HepG2 (cell line): Measurements from ENCODE around the gene EIF4G3. TPM values are rescaled to one million over a fixed set of nuclear protein-coding genes. Genes with fewer than 3 reads are reported as not detected.
"Not testable (repeated sequence)": the region's sequence is repeated elsewhere in the genome, so short reads cannot be mapped to it uniquely, and the experiment has no call there.

Source experiments
- ATAC-seq: fragments of 200-7000 bp; cut with Tn5 transposase; 3 replicates; pipeline ENCODE4 v1.9.1; 2020; ENCODE audit warnings: mild to moderate bottlenecking, moderate library complexity
- BruUV-seq: library from RNA; stranded (reverse); fragments of 400-500 nt; replicated peaks from 2 replicates; lab custom pipeline; 2021; lab: Mats Ljungman, UMichigan
- CTCF ChIA-PET: fragments of 300-600 bp; formaldehyde crosslinking; extraction: SDS; loops from one replicate; lab custom pipeline; 2021; ENCODE audit warnings: low total read pairs, inconsistent platforms, low intra/inter-chr PET ratio; lab: Yijun Ruan, JAX
- POLR2A ChIA-PET: fragments of 350-600 bp; sonication (Branson Sonifier 250); formaldehyde crosslinking; loops from one replicate; lab custom pipeline; 2020; ENCODE audit warnings: antibody characterized with exemption, inconsistent platforms; lab: Yijun Ruan, JAX
- DNase-seq: peaks from one replicate; pipeline ENCODE4 v3.0.0-alpha.2; 2015; ENCODE audit warnings: low spot score
- FAIRE-seq: peaks from 3 replicates; lab custom pipeline; 2011; peaks lifted over from hg19 to GRCh38; lab: Jason Lieb, UNC
- H2AFZ ChIP-seq: one replicate; pipeline ENCODE4 v1.6.1; 2011; ENCODE audit warnings: low read length, inconsistent platforms
- H3K27ac ChIP-seq: fragments of 300-600 bp; 3 replicates; pipeline ENCODE4 v1.8.0; 2011; ENCODE audit warnings: mixed run types, mild to moderate bottlenecking, mixed read lengths, low read length, inconsistent platforms; ENCODE audit not compliant: insufficient read depth; ENCODE audit errors: extremely low read length
- H3K27me3 ChIP-seq, 2 experiments: fragments of 200-600 bp in 1 of 2; 2 replicates in 1 of 2; 3 replicates in 1 of 2; pipeline versions ENCODE4 v1.6.0 to v1.8.0; 2011; ENCODE audit warnings: low read length in 2 of 2, mild to moderate bottlenecking in 2 of 2, moderate library complexity in 2 of 2, inconsistent platforms in 1 of 2; ENCODE audit not compliant: insufficient read depth in 2 of 2, control insufficient read depth in 1 of 2
- H3K36me3 ChIP-seq, 2 experiments: fragments of 200-600 bp in 1 of 2; replicated peaks in 1 of 2; 2 replicates in 1 of 2; 3 replicates in 1 of 2; pipeline versions ENCODE4 v1.5.1 to v1.8.0; 2011; ENCODE audit warnings: low read length in 2 of 2, inconsistent platforms in 1 of 2; ENCODE audit not compliant: insufficient read depth in 2 of 2, control insufficient read depth in 1 of 2
- H3K4me1 ChIP-seq: 2 replicates; pipeline ENCODE4 v1.5.1; 2012; ENCODE audit warnings: low read length, inconsistent platforms; ENCODE audit not compliant: insufficient read depth
- H3K4me2 ChIP-seq: 2 replicates; pipeline ENCODE4 v1.6.0; 2011; ENCODE audit warnings: low read depth, low read length, inconsistent platforms
- H3K4me3 ChIP-seq, 3 experiments: fragments of 200-600 bp in 1 of 3; sonication (generic), shearing (Covaris generic) in 1 of 3; replicated peaks in 1 of 3; 2 replicates each; pipeline ENCODE4 v1.5.1; 2011 to 2016; ENCODE audit warnings: low read length in 3 of 3, inconsistent platforms in 2 of 3, low read depth in 2 of 3, mild to moderate bottlenecking in 2 of 3, control low read depth in 1 of 3, mixed read lengths in 1 of 3; ENCODE audit not compliant: insufficient read depth in 1 of 3
- H3K79me2 ChIP-seq: one replicate; pipeline ENCODE4 v1.6.1; 2011; ENCODE audit warnings: low read length, inconsistent platforms; ENCODE audit not compliant: insufficient read depth
- H3K9ac ChIP-seq: 2 replicates; pipeline ENCODE4 v1.6.0; 2011; ENCODE audit warnings: mild to moderate bottlenecking, low read depth, low read length, inconsistent platforms; ENCODE audit not compliant: insufficient read depth
- H3K9me3 ChIP-seq: 2 replicates; pipeline ENCODE4 v1.5.1; 2012; ENCODE audit warnings: mild to moderate bottlenecking, low read length
- H4K20me1 ChIP-seq: 2 replicates; pipeline ENCODE4 v1.6.0; 2011; ENCODE audit warnings: inconsistent platforms, mild to moderate bottlenecking, low read length, moderate library complexity; ENCODE audit not compliant: insufficient read depth
- FOSL2 ChIP-seq: sonication (generic); formaldehyde crosslinking; IDR thresholded peaks from 2 replicates; pipeline ENCODE4 v1.4.0; 2020; ENCODE audit warnings: missing genetic modification reagents
- WGBS: methylation state at CpG from one replicate; pipeline ENCODE4 v1.1.6; 2017; ENCODE audit warnings: low lambda C conversion rate; 5-methylcytosine and 5-hydroxymethylcytosine counted together
- in situ Hi-C: cut with HindIII; loops from 2 replicates; pipeline ENCODE4 v1.10.0; 2017; ENCODE audit warnings: low pct_unique_long_range_greater_than_20kb; ENCODE audit not compliant: extremely low pct_ligation_motif_present
- intact Hi-C: fragments of 100-400 bp; cut with micrococcal nuclease; formaldehyde crosslinking; loops from one replicate; pipeline ENCODE4 v1.10.0; 2022; ENCODE audit not compliant: unreplicated experiment
- polyA plus RNA-seq, 8 experiments: library from polyadenylated mRNA; depleted of rRNA in 3 of 8; stranded (reverse) in 7 of 8; unstranded in 1 of 8; fragments of >200 nt; fragmentation: Illumina TruSeq in 4 of 8; extraction: Trizol in 4 of 8; gene quantifications; 2 replicates each; pipeline versions ENCODE4 v1.2.1 to v1.2.3, GENCODE V29; 2011 to 2016; ENCODE audit warnings: low read depth in 4 of 8, missing spikeins in 1 of 8, mixed read lengths in 1 of 8; ENCODE audit not compliant: insufficient read depth in 1 of 8
- total RNA-seq, 5 experiments: library from RNA; depleted of rRNA; stranded (reverse); fragments of >200 nt; fragmentation: Illumina TruSeq; extraction: Trizol; gene quantifications; 2 replicates each; pipeline ENCODE4 v1.2.3, GENCODE V29; 2016; ENCODE audit warnings: low read depth in 1 of 5

EIF4G3 gene
- total and polyA plus RNA-seq, 2 of the 13 experiments (the other 11 are each of a cell fraction or from before 2014, with no cell fraction given) = 22.2 to 27.6 TPM

- H3K27ac ChIP-seq, ATAC-seq, H3K79me2 ChIP-seq, intact Hi-C loops, H2AFZ ChIP-seq, H3K9ac ChIP-seq, H3K4me2 ChIP-seq, CTCF ChIA-PET, H3K36me3 ChIP-seq, POLR2A ChIA-PET, FAIRE-seq, H3K4me3 ChIP-seq, BruUV-seq, H3K27me3 ChIP-seq, in situ Hi-C loops, H3K9me3 ChIP-seq, H4K20me1 ChIP-seq, DNase-seq: not testable (repeated sequence)
- WGBS = 100% methylated on average over 1 of the region's 2 CpGs
- H3K4me1 ChIP-seq = peaks cover 26% of the 10 kb centered on the region
Observed at GRCh38 chr1:21092545-21092944, 84.2 kb downstream of the EIF4G3 start.

GRCh38 chr1:21091053-21091690 is 85.5 kb downstream of the EIF4G3 start:
- DNase-seq, H3K4me2 ChIP-seq, H4K20me1 ChIP-seq, intact Hi-C loops, H3K9me3 ChIP-seq, H3K27ac ChIP-seq, ATAC-seq, FAIRE-seq, H3K27me3 ChIP-seq, H3K4me3 ChIP-seq, in situ Hi-C loops, H3K36me3 ChIP-seq, CTCF ChIA-PET, H3K9ac ChIP-seq, POLR2A ChIA-PET, H2AFZ ChIP-seq, BruUV-seq, H3K79me2 ChIP-seq: not testable (repeated sequence)
- 90% methylated on average over 11 of the region's 11 CpGs for WGBS
- H3K4me1 ChIP-seq = peaks cover 26% of the 10 kb centered on the region
- peak; percentile 32; the same call in 1 of the 2 replicates for TF ChIP-seq FOSL2 (CRISPR knock-in tag)
